Epithelial cell of esophagus (primary cell): ENCODE results near the gene FBLN2.

Experiments used
- DNase-seq: peaks from one replicate; pipeline ENCODE4 v3.0.0; 2010; ENCODE audit warnings: low read depth
- H3K4me3 ChIP-seq: 2 replicates; pipeline ENCODE4 v1.5.1; 2011; ENCODE audit warnings: mild to moderate bottlenecking, low read length, control low read depth
- TF ChIP-seq, protein P1 (sequence below): IDR thresholded peaks from 2 replicates; pipeline ENCODE4 v1.5.1; 2011; ENCODE audit warnings: low read depth, mild to moderate bottlenecking, low read length, control low read depth, inconsistent platforms; ENCODE audit not compliant: insufficient read depth; ENCODE audit errors: missing control alignments

FBLN2 gene

GRCh38 chr3:13657660-13658435, 108.9 kb downstream of the FBLN2 start:
- no peak overlapping the region for H3K4me3 ChIP-seq
- TF ChIP-seq, protein P1, sequence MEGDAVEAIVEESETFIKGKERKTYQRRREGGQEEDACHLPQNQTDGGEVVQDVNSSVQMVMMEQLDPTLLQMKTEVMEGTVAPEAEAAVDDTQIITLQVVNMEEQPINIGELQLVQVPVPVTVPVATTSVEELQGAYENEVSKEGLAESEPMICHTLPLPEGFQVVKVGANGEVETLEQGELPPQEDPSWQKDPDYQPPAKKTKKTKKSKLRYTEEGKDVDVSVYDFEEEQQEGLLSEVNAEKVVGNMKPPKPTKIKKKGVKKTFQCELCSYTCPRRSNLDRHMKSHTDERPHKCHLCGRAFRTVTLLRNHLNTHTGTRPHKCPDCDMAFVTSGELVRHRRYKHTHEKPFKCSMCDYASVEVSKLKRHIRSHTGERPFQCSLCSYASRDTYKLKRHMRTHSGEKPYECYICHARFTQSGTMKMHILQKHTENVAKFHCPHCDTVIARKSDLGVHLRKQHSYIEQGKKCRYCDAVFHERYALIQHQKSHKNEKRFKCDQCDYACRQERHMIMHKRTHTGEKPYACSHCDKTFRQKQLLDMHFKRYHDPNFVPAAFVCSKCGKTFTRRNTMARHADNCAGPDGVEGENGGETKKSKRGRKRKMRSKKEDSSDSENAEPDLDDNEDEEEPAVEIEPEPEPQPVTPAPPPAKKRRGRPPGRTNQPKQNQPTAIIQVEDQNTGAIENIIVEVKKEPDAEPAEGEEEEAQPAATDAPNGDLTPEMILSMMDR, result peak; percentile 94
- peak; percentile 61 for DNase-seq

DNA sequence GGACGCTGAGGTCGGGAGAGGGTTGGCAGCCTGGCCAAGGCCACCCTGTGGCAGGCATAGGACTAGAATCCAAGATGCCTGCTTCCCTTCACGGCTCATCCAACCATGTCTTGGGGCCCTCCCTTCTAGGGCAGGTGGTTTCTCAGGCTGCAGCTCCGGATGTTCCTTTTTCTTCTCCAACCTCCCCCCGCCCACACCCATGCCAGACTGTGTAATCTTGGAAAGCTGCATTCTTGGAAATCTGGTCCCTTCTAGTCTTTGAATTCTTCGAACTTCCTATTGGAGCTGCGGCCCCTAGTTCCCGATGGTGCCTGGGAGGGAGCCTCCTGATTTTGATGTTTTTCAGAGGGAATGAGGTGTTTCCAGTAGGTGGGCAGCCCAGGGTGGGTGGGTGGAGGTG, 109.8 kb downstream of the FBLN2 start:
- no peak for DNase-seq
- TF ChIP-seq, protein P1, result no peak

DNA sequence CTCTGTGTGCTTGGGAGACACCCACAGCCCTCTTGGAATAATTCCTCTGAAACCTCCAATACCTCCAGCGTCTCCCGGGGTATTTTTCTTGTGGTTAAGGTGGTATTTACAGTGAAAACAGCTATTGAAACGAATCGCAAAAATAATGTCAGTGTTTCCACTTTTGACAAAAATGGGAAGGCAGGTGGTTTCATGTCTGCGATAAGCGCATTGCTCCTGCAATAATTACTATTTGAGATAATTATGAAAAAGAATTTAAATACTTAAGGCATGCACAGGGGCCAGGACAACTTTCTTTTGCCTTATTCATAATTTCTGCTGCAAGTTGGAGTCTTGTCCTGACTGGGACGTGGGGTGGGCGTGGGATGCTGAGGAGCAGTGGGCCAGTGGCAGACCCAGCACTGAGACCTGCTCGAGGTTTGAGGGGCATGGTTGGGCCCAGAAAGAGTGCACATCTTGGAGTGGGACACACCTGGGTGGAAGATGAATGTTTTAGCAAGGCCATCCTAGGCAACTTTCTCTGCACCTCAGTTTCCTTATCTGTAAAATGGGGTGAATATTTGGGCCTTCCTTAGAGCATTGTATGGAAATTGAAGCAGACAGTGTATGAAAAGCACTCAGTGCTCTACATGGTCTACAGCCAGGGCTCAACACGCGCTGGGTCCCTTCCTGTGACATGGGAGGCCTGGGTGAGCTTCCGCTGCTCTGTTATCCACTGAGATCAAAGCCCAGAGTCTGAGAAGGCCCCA, 110.5 kb downstream of the FBLN2 start:
- DNase-seq, result no peak
- TF ChIP-seq, protein P1, result no peak
- no peak overlapping the region for H3K4me3 ChIP-seq

More for the DNA sequence above, 109.8 kb downstream of the FBLN2 start:
- H3K4me3 ChIP-seq, result no peak overlapping the region

DNA sequence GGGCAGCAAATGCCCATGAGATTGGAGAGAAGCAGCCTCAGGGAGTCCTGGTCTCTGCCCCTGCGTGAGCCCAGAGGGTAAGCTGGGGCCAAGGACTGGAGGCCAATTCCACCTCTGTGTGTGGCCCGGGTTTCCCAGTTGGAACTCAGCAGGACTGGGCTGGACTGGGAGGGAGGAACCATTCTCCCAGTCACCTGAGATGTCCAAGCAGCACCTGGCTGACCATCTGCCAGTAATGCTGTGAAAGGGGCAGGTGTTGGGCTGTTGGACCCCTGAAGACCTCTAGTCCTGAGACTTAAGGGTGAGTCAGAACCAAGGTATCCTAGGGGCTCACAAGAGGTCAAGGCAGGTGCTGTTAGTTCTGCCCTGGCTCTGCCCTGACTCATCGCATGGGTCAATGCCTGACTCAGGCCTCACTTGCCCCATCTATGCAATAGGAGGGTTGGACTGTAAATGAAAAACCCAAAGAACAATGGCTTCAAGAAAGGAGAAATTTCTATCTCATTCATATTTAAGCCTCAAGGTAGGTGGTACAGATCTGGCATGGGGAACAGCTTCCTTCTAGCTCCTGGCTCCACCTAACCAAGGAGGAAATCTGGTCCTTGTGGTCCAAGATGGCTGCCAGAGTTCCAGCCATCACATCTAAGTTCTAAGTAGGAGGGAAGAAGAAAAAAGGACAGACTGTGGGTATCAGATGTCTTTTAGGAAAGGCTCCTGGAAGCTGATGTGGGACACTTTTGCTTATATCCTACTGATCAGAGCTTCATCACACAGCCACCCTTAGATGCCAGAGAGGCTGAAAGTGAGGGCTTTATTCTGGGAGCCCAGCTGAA, 111.3 kb downstream of the FBLN2 start:
- DNase-seq, result no peak
- TF ChIP-seq, protein P1, result no peak
- H3K4me3 ChIP-seq, result no peak overlapping the region

- no peak overlapping the region for H3K4me3 ChIP-seq
- DNase-seq, result no peak
- TF ChIP-seq, protein P1, result no peak
Measured at GRCh38 chr3:13661121-13661520, 112.2 kb downstream of the FBLN2 start.

DNA sequence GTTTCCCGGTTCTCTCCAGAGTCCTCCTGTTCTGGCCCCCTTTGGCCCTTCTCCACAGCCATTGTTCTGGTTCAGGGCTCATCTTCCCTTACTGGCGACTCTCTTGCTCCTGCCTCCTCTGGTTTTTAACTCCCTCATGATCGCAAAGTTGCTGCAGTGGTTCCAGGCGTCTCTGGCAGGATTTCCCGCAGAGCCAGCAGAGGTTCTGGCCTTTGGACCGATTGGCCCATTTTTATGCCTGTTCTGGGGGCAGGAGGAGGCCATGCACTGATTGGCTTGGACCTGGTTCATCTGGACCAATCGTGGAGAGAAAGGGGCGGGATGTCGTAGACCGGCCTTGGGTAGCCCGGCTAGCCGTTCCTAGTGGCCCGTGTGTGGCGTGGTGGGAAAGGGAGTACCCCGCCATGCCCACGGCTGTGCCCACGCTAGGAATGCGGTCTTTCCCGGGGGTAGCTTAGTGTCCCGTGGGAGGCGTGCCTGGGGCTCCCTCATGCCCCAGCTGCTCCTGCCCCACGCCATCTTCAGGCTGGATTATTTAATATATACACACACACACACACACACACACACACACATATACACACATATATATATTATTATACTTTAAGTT, 113.4 kb downstream of the FBLN2 start:
- TF ChIP-seq, protein P1, result no peak
- DNase-seq, result no peak
- no peak overlapping the region for H3K4me3 ChIP-seq
